ENCODE measurements around the gene NUPR1.
"Not testable (repeated sequence)": the region's sequence is repeated elsewhere in the genome, so short reads cannot be mapped to it uniquely, and the experiment has no call there.

The NUPR1 gene

GRCh38 chr16:28497861-28498599, 40.7 kb downstream of the NUPR1 start:
- DNase-seq = no peak

DNA sequence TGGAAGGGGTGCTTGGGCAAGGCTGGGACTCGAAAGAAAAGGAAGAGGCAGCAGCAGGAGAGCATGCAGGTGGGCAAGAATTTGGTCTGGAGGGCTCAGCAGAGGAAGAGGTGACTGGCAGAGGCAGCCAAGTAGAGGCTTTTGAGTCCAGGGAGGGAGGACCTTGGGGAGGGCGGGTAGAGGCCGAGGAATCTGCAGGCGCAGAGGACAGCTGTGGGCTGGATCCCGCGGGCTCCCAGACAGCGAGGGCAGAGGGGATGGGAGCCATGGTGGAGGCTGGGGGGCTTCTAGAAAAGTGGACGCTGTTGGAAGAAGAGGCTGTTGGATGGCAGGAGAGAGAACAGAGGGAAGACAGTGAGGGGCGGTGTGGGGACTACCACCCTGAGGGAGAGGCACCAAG, 41.4 kb downstream of the NUPR1 start:
- no peak for DNase-seq

- no peak for DNase-seq
These were observed 41.9 kb downstream of the NUPR1 start for GRCh38 chr16:28496844-28497243.

DNA sequence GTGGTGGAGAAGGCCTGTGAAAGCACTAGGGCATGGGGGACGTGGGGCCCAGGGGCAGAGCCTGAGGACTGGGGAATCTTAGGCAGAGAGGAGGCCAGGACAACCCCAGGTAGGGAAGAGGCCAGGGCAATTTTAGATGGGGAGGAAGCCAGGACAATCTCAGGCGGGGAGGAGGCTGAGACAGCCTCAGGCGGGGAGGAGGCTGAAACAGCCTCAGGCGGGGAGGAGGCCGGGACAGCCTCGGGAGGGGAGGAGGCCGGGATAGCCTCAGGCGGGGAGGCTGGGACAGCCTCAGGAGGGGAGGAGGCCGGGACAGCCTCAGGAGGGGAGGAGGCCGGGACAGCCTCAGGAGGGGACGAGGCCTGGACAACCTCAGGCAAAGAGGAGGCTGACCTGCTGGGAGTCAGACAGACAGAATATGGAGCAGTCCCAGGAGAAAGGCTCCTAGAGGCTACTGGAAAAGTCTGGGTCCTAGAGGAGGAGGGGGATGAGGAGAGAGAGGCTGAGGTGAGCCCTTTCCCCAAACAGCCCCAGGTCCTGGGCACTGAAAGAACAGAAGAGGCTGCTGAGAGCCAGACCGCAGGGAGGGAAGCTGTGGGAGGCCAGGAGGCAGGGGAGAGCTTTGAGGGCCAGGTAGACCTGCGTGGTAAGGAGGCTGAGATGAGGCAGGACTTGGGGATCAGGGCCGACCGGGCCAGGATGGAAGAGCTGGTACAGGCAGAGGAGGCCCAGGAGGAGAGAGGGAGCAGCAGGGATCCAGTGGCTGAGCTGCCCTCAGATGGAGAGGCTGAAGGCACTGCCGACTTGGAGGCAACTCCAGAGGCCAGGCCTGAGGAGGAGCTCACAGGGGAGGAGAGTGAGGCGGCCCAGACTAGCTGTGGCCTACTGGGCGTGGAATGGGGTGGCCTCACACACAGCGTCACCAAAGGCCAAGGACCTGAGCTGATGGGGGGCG, 42.7 kb downstream of the NUPR1 start:
- no peak for DNase-seq

- no peak for DNase-seq
These were observed 43.5 kb downstream of the NUPR1 start for GRCh38 chr16:28495098-28495793.

GRCh38 chr16:28494121-28494851, 44.5 kb downstream of the NUPR1 start, which contains the start of gene APOBR:
APOBR (plus strand) TSS chr16:28494643; CDS start chr16:28494682, 39 bp downstream.
- peak; percentile 69 for DNase-seq

DNA sequence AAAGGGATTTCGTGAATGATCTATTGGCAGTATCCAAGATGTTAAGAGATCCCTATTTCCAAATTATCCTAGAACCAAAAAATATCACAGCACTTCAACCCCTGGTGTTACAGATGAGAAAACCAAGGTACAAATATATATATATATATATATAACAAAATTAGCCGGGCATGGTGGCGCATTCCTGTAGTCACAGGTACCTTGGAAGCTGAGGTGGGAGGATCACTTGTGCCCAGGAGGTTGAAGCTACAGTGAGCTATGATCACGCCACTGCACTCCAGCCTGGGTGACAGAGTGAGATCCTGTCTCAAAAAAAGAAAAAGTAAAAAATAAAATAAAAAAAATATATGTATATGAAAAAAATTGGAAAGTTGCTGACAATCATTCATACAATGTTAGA, 46.3 kb downstream of the NUPR1 start:
- no peak for DNase-seq

GRCh38 chr16:28491970-28492474, 46.8 kb downstream of the NUPR1 start, which contains the start of gene CLN3:
CLN3 (minus strand) TSS chr16:28492074; CDS start chr16:28491759, 315 bp downstream.
- DNase-seq = peak; percentile 84

DNA sequence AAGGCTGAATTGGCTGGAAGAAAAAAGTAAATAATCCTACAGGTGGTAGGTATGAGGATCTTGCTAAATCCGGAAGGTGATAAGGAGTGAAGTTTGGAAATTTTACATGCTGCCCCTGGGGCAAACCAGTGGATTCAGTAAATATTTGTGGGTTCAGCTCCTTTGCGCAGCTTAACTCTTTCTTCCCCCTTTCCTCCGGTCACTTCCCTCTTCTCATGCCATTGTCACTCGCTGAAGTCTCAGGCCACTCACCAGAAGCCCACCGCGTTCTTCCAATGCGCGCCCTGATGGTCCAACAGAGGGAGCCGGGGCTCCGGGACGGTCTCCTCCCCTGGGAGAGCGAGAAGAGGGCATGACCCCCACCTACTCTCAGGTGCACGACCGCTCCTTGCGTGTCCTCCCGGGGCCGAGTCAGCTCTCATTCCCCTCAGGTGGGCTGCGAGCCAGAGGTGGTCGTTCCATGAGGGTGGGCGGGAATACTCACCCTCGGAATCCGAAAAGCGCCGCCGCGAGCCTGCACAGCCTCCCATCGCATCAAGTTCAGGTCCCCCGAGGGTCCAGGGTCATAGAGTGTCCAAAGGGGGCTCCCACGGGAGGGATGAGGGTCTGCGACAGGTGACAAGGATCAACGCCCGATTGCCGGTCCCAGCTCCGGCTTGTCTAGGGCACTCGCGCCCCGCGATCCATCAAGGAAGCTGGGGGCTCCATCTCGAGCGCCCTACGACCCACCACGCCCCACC, 47.4 kb downstream of the NUPR1 start:
- no peak for DNase-seq

- DNase-seq = no peak
These were observed 52.5 kb downstream of the NUPR1 start for GRCh38 chr16:28486266-28486665.

DNA sequence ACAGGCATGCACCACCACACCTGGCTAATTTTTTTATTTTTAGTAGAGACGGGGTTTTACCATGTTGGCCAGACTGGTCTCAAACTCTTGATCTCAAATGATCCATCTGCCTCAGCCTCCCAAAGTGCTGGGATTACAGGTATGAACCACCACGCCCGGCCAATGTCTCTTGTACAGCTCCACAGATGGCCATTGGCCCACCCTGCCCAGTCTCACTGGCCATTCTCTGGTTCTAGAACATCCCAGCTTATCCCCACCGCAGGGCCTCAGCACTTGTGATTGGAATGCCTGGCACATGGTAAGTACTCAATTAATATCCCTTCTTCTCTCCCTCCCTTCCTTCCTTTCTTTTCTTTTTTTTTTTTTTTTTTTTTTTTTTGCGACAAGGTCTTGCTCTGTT, 55.4 kb downstream of the NUPR1 start:
- DNase-seq = not testable (repeated sequence)

Data from activated CD4-positive, CD25-positive, alpha-beta regulatory T cell treated with anti-CD3 and anti-CD28 coated beads, Interleukin-2, amount 50 U/mL, for 72 hours (primary cell).